ENCODE results near the gene LRRK1.

Gene LRRK1

GRCh38 chr15:101100593-101101442 lies 181.7 kb downstream of the LRRK1 start:
- no peak for DNase-seq (ENCODE audit: low read depth, low spot score)
- TF ChIP-seq POLR2AphosphoS5 (IDR thresholded peaks at IDR 0.05; ENCODE audit: borderline replicate concordance, low read depth, low read length) = no peak
- TF ChIP-seq FOXP2 (optimal IDR thresholded peaks at IDR 0.05; ENCODE audit: control extremely low read depth, extremely low read length, insufficient read depth) = no peak
- no peak for TF ChIP-seq EZH2 (IDR thresholded peaks at IDR 0.05)
- no peaks in the 10 kb centered on the region for H3K36me3 ChIP-seq (ENCODE audit: insufficient read depth, low read length)
- H3K27ac ChIP-seq = no peak overlapping the region
- H3K4me3 ChIP-seq = no peak overlapping the region
- H3K9me3 ChIP-seq (ENCODE audit: low read depth, low read length) = no peaks in the 10 kb centered on the region
- H3K9ac ChIP-seq (ENCODE audit: insufficient read length) = no peak overlapping the region

GRCh38 chr15:101101676-101102075 lies 182.5 kb downstream of the LRRK1 start:
- no peak for TF ChIP-seq EZH2 (IDR thresholded peaks at IDR 0.05)
- no peak for TF ChIP-seq FOXP2 (optimal IDR thresholded peaks at IDR 0.05; ENCODE audit: control extremely low read depth, extremely low read length, insufficient read depth)
- TF ChIP-seq POLR2AphosphoS5 (IDR thresholded peaks at IDR 0.05; ENCODE audit: borderline replicate concordance, low read depth, low read length) = no peak
- H3K9ac ChIP-seq (ENCODE audit: insufficient read length) = no peak overlapping the region
- no peak overlapping the region for H3K27ac ChIP-seq
- no peaks in the 10 kb centered on the region for H3K9me3 ChIP-seq (ENCODE audit: low read depth, low read length)
- no peak for DNase-seq (ENCODE audit: low read depth, low spot score)
- H3K36me3 ChIP-seq (ENCODE audit: insufficient read depth, low read length) = no peaks in the 10 kb centered on the region
- no peak overlapping the region for H3K4me3 ChIP-seq

- TF ChIP-seq EZH2 (IDR thresholded peaks at IDR 0.05) (no peak), POLR2AphosphoS5 (IDR thresholded peaks at IDR 0.05; ENCODE audit: borderline replicate concordance, low read depth, low read length) (no peak), FOXP2 (optimal IDR thresholded peaks at IDR 0.05; ENCODE audit: control extremely low read depth, extremely low read length, insufficient read depth) (no peak)
- H3K27ac ChIP-seq = no peak overlapping the region
- no peaks in the 10 kb centered on the region for H3K36me3 ChIP-seq (ENCODE audit: insufficient read depth, low read length)
- H3K4me3 ChIP-seq = no peak overlapping the region
- no peak overlapping the region for H3K9ac ChIP-seq (ENCODE audit: insufficient read length)
- H3K9me3 ChIP-seq (ENCODE audit: low read depth, low read length) = no peaks in the 10 kb centered on the region
- DNase-seq (ENCODE audit: low read depth, low spot score) = no peak
Observed at GRCh38 chr15:101102746-101103145, 183.6 kb downstream of the LRRK1 start.

- TF ChIP-seq EZH2 (IDR thresholded peaks at IDR 0.05) (no peak), POLR2AphosphoS5 (IDR thresholded peaks at IDR 0.05; ENCODE audit: borderline replicate concordance, low read depth, low read length) (no peak), FOXP2 (optimal IDR thresholded peaks at IDR 0.05; ENCODE audit: control extremely low read depth, extremely low read length, insufficient read depth) (no peak)
- Histone ChIP-seq H3K9me3 (ENCODE audit: low read depth, low read length) (no peaks in the 10 kb centered on the region), H3K4me3 (no peak overlapping the region), H3K9ac (ENCODE audit: insufficient read length) (no peak overlapping the region), H3K27ac (no peak overlapping the region), H3K36me3 (ENCODE audit: insufficient read depth, low read length) (no peaks in the 10 kb centered on the region)
- DNase-seq (ENCODE audit: low read depth, low spot score) = no peak
Observed at GRCh38 chr15:101103598-101103997, 184.4 kb downstream of the LRRK1 start.

GRCh38 chr15:101104141-101104540 lies 185.0 kb downstream of the LRRK1 start:
- Histone ChIP-seq H3K9me3 (ENCODE audit: low read depth, low read length) (no peaks in the 10 kb centered on the region), H3K27ac (no peak overlapping the region), H3K36me3 (ENCODE audit: insufficient read depth, low read length) (no peaks in the 10 kb centered on the region), H3K4me3 (no peak overlapping the region), H3K9ac (ENCODE audit: insufficient read length) (no peak overlapping the region)
- no peak for DNase-seq (ENCODE audit: low read depth, low spot score)
- TF ChIP-seq EZH2 (IDR thresholded peaks at IDR 0.05) (no peak), FOXP2 (optimal IDR thresholded peaks at IDR 0.05; ENCODE audit: control extremely low read depth, extremely low read length, insufficient read depth) (no peak), POLR2AphosphoS5 (IDR thresholded peaks at IDR 0.05; ENCODE audit: borderline replicate concordance, low read depth, low read length) (no peak)

GRCh38 chr15:101105059-101105891 lies 186.1 kb downstream of the LRRK1 start:
- no peak overlapping the region for H3K9ac ChIP-seq (ENCODE audit: insufficient read length)
- no peak overlapping the region for H3K4me3 ChIP-seq
- no peaks in the 10 kb centered on the region for H3K36me3 ChIP-seq (ENCODE audit: insufficient read depth, low read length)
- H3K9me3 ChIP-seq (ENCODE audit: low read depth, low read length) = no peaks in the 10 kb centered on the region
- no peak for DNase-seq (ENCODE audit: low read depth, low spot score)
- TF ChIP-seq EZH2 (IDR thresholded peaks at IDR 0.05) (no peak), POLR2AphosphoS5 (IDR thresholded peaks at IDR 0.05; ENCODE audit: borderline replicate concordance, low read depth, low read length) (no peak), FOXP2 (optimal IDR thresholded peaks at IDR 0.05; ENCODE audit: control extremely low read depth, extremely low read length, insufficient read depth) (no peak)
- H3K27ac ChIP-seq = no peak overlapping the region

- no peak for DNase-seq (ENCODE audit: low read depth, low spot score)
- Histone ChIP-seq H3K9ac (ENCODE audit: insufficient read length) (no peak overlapping the region), H3K36me3 (ENCODE audit: insufficient read depth, low read length) (no peaks in the 10 kb centered on the region), H3K9me3 (ENCODE audit: low read depth, low read length) (no peaks in the 10 kb centered on the region), H3K27ac (no peak overlapping the region), H3K4me3 (no peak overlapping the region)
- no peak for TF ChIP-seq FOXP2 (optimal IDR thresholded peaks at IDR 0.05; ENCODE audit: control extremely low read depth, extremely low read length, insufficient read depth)
- no peak for TF ChIP-seq POLR2AphosphoS5 (IDR thresholded peaks at IDR 0.05; ENCODE audit: borderline replicate concordance, low read depth, low read length)
- TF ChIP-seq EZH2 (IDR thresholded peaks at IDR 0.05) = no peak
Observed at GRCh38 chr15:101107101-101107500, 187.9 kb downstream of the LRRK1 start.

Measured in SK-N-MC (cell line).